AG10803 (cell line): Measurements from ENCODE around the gene GALNT18.

ENCODE experiments used
- DNase-seq: peaks from one replicate; pipeline ENCODE4 v3.0.0; 2010; ENCODE audit warnings: low read depth
- H3K4me3 ChIP-seq: 2 replicates; pipeline ENCODE4 v1.5.1; 2011; ENCODE audit warnings: mild to moderate bottlenecking, low read length, control low read depth
- TF ChIP-seq, protein P1 (sequence below): conservative IDR thresholded peaks from 2 replicates; pipeline ENCODE4 v1.5.1; 2011; ENCODE audit warnings: mild to moderate bottlenecking, low read length, control low read depth, inconsistent platforms

The GALNT18 gene

GRCh38 chr11:11294551-11294855 lies 327.3 kb downstream of the GALNT18 start:
- no peak overlapping the region for H3K4me3 ChIP-seq
- no peak for DNase-seq
- TF ChIP-seq, protein P1, sequence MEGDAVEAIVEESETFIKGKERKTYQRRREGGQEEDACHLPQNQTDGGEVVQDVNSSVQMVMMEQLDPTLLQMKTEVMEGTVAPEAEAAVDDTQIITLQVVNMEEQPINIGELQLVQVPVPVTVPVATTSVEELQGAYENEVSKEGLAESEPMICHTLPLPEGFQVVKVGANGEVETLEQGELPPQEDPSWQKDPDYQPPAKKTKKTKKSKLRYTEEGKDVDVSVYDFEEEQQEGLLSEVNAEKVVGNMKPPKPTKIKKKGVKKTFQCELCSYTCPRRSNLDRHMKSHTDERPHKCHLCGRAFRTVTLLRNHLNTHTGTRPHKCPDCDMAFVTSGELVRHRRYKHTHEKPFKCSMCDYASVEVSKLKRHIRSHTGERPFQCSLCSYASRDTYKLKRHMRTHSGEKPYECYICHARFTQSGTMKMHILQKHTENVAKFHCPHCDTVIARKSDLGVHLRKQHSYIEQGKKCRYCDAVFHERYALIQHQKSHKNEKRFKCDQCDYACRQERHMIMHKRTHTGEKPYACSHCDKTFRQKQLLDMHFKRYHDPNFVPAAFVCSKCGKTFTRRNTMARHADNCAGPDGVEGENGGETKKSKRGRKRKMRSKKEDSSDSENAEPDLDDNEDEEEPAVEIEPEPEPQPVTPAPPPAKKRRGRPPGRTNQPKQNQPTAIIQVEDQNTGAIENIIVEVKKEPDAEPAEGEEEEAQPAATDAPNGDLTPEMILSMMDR, result no peak

DNA sequence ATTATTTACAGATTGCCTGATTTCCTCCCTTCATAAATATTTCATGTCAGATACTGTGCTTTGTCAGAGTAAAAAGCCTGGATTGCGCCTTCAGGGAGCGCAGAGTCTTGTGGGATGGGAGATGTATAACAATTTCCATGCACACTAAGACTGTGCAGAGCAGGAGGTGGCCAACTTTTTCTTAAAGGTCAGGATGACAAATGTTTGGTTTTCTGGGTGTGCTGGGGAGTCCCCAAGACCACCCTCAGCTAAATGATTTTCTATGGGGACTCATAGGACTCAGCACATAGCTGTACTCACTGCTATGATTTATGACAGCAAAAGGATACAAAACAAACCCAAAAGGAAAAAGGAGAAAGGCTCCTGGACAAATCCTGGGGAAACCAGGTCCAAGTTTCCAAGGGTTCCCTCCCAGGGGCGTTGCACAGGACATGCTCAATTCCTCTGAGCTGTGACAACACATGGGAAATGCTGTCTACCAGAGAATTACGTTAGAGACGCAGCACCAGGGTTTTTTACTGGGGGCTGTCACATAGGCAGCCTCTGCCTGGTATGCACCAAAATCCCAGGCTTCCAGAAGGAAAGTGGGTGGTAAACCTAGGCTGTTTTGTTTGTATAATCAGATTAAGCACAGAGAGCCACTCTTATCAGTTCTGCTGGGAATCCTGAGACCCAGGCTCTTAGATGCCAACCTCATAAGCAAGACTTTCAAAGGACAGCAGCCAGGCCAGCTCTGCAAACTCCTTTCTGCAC lies 327.8 kb downstream of the GALNT18 start:
- TF ChIP-seq, protein P1, result no peak
- H3K4me3 ChIP-seq, result no peak overlapping the region
- no peak for DNase-seq

- H3K4me3 ChIP-seq, result no peak overlapping the region
- TF ChIP-seq, protein P1, result no peak
- DNase-seq, result no peak
Observed at GRCh38 chr11:11292839-11293238, 329.0 kb downstream of the GALNT18 start.

GRCh38 chr11:11291041-11292015 lies 330.5 kb downstream of the GALNT18 start:
- DNase-seq, result no peak
- no peak overlapping the region for H3K4me3 ChIP-seq
- TF ChIP-seq, protein P1, result no peak

DNA sequence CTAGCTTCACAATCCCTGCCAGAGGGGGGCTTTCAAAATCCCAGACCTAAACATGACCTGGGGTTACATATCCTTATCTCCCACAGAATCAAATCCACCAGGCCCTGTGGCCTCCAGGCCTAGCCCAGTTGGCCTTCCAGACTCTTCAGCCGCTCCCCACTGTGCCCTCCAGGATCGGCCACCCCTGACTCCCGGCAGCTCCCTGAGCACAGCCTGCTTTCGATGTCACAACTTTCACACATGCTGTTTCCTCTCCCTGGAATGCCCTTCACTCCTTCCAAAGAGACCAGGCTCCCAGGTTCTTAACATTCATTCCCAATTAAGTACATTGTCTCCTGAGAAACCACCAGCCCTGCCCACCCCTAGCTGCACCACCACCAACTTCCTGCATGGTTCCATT lies 331.5 kb downstream of the GALNT18 start:
- TF ChIP-seq, protein P1, result no peak
- DNase-seq, result no peak
- H3K4me3 ChIP-seq, result no peak overlapping the region

DNA sequence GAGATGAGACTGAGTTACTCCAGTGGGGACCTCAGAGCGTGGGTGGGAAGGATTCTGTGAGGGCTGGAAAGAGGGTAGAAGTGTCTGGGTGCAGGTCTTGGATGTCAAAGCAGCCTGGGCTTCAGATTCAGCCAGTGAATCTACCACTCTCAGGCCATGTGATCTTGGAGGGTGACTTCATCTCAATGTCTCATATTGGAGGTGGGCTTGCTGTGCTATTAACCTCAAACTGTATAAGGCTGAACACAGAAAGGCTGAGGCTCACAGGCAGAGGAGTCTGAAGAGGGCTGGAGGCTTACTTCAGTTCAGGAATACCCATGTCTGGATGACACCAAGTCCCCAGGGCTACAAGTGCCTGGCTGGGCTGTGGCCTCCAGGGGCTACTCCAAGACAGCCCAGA lies 332.1 kb downstream of the GALNT18 start:
- no peak for DNase-seq
- H3K4me3 ChIP-seq, result no peak overlapping the region
- TF ChIP-seq, protein P1, result no peak
